ENCODE results near the gene MAP3K20.

MAP3K20 gene

GRCh38 chr2:173210270-173211196 lies 134.9 kb downstream of the MAP3K20 start:
- peak; percentile 89 for DNase-seq

GRCh38 chr2:173213181-173213580 lies 137.5 kb downstream of the MAP3K20 start:
- DNase-seq: no peak

GRCh38 chr2:173214213-173214612 lies 138.6 kb downstream of the MAP3K20 start:
- no peak for DNase-seq

GRCh38 chr2:173215316-173215715 lies 139.7 kb downstream of the MAP3K20 start:
- no peak for DNase-seq

- no peak for DNase-seq
Observed at GRCh38 chr2:173216051-173216450, 140.4 kb downstream of the MAP3K20 start.

- no peak for DNase-seq
Observed at GRCh38 chr2:173216668-173217067, 141.0 kb downstream of the MAP3K20 start.

GRCh38 chr2:173217116-173217840 lies 141.6 kb downstream of the MAP3K20 start:
- DNase-seq: no peak

GRCh38 chr2:173218326-173219056 lies 142.8 kb downstream of the MAP3K20 start:
- no peak for DNase-seq

- DNase-seq: no peak
Observed at GRCh38 chr2:173221132-173221695, 145.6 kb downstream of the MAP3K20 start.

GRCh38 chr2:173221937-173222594 lies 146.4 kb downstream of the MAP3K20 start:
- no peak for DNase-seq

- DNase-seq: no peak
Observed at GRCh38 chr2:173223871-173224270, 148.2 kb downstream of the MAP3K20 start.

- DNase-seq: peak; percentile 30
Observed at GRCh38 chr2:173226899-173227698, 151.5 kb downstream of the MAP3K20 start.

GRCh38 chr2:173229086-173229485 lies 153.4 kb downstream of the MAP3K20 start:
- no peak for DNase-seq

- no peak for DNase-seq
Observed at GRCh38 chr2:173230181-173230580, 154.5 kb downstream of the MAP3K20 start.

- peak; percentile 99 for DNase-seq
Observed at GRCh38 chr2:173231042-173231441, 155.4 kb downstream of the MAP3K20 start.

- no peak for DNase-seq
Observed at GRCh38 chr2:173231465-173231864, 155.8 kb downstream of the MAP3K20 start.

- no peak for DNase-seq
Observed at GRCh38 chr2:173232956-173233744, 157.5 kb downstream of the MAP3K20 start.

- no peak for DNase-seq
Observed at GRCh38 chr2:173235947-173236803, 160.5 kb downstream of the MAP3K20 start.

GRCh38 chr2:173238385-173238784 lies 162.7 kb downstream of the MAP3K20 start:
- peak; percentile 39 for DNase-seq

GRCh38 chr2:173238831-173239230 lies 163.2 kb downstream of the MAP3K20 start:
- no peak for DNase-seq

All from NCI-H1105 treated with DMSO at 0.1 percent for 48 hours (cell line).